GM12878 (cell line): ENCODE results near the gene COL8A2. TPM values are rescaled to one million over a fixed set of nuclear protein-coding genes. Genes with fewer than 3 reads are reported as not detected.

ENCODE experiments used
- ATAC-seq: fragments of 200-7000 bp; cut with Tn5 transposase; 3 replicates; pipeline ENCODE4 v1.9.1; 2020; ENCODE audit warnings: mild to moderate bottlenecking, moderate library complexity
- BruUV-seq: library from RNA; stranded (reverse); fragments of 400-500 nt; replicated peaks from 2 replicates; lab custom pipeline; 2021; lab: Mats Ljungman, UMichigan
- CTCF ChIA-PET: fragments of 300-600 bp; sonication (Branson Sonifier 250); formaldehyde crosslinking; extraction: SDS; loops from one replicate; lab custom pipeline; 2021; ENCODE audit warnings: inconsistent platforms; lab: Yijun Ruan, JAX
- POLR2A ChIA-PET: fragments of 350-600 bp; formaldehyde crosslinking; extraction: SDS; loops from one replicate; lab custom pipeline; 2021; ENCODE audit warnings: inconsistent platforms; lab: Charles Lee
- RAD21 ChIA-PET: fragments of 300-600 bp; sonication (Branson Sonifier 250); formaldehyde crosslinking; loops from one replicate; lab custom pipeline; 2023; ENCODE audit warnings: antibody characterized with exemption; ENCODE audit not compliant: unreplicated experiment; lab: Charles Lee
- SMC1A ChIA-PET: fragments of 300-600 bp; sonication (Branson Sonifier 250); formaldehyde crosslinking; loops from one replicate; lab custom pipeline; 2023; ENCODE audit not compliant: unreplicated experiment, uncharacterized antibody; lab: Charles Lee
- DNase-seq: peaks from one replicate; pipeline ENCODE4 v3.0.0-alpha.2; 2011; ENCODE audit warnings: low read depth, low spot score
- FAIRE-seq: peaks from 3 replicates; lab custom pipeline; 2011; peaks lifted over from hg19 to GRCh38; lab: Jason Lieb, UNC
- H2AFZ ChIP-seq: 2 replicates; pipeline ENCODE4 v1.6.0; 2011; ENCODE audit warnings: low read depth, low read length, control low read depth; ENCODE audit not compliant: control insufficient read depth
- H3K27ac ChIP-seq: 2 replicates; pipeline ENCODE4 v1.5.1; 2011; ENCODE audit warnings: control low read depth; ENCODE audit not compliant: control insufficient read depth, insufficient read depth
- H3K27me3 ChIP-seq, 2 experiments: replicated peaks in 1 of 2; 2 replicates each; pipeline versions ENCODE4 v1.6.0 to v1.6.1; 2011; ENCODE audit warnings: low read length in 1 of 2; ENCODE audit not compliant: control insufficient read depth in 2 of 2, insufficient read depth in 2 of 2
- H3K36me3 ChIP-seq, 2 experiments: 2 replicates each; pipeline ENCODE4 v1.5.1; 2011; ENCODE audit warnings: low read length in 1 of 2; ENCODE audit not compliant: control insufficient read depth in 2 of 2, insufficient read depth in 2 of 2
- H3K4me1 ChIP-seq: 2 replicates; pipeline ENCODE4 v1.6.1; 2011; ENCODE audit warnings: mild to moderate bottlenecking, low read length, moderate library complexity, mixed read lengths; ENCODE audit not compliant: control insufficient read depth, insufficient read depth
- H3K4me2 ChIP-seq: 2 replicates; pipeline ENCODE4 v1.6.0; 2011; ENCODE audit warnings: control low read depth; ENCODE audit not compliant: control insufficient read depth, insufficient read depth
- H3K4me3 ChIP-seq: fragments of 200-600 bp; sonication (generic); 2 replicates; pipeline ENCODE4 v1.5.1; 2016
- H3K79me2 ChIP-seq: 2 replicates; pipeline ENCODE4 v1.6.0; 2011; ENCODE audit warnings: low read length; ENCODE audit not compliant: control insufficient read depth, insufficient read depth
- H3K9ac ChIP-seq: 2 replicates; pipeline ENCODE4 v1.8.0; 2011; ENCODE audit warnings: low read length, control low read depth, mixed read lengths; ENCODE audit not compliant: control insufficient read depth, insufficient read depth
- H3K9me3 ChIP-seq: replicated peaks from 3 replicates; pipeline ENCODE4 v1.5.1; 2011; ENCODE audit warnings: mild to moderate bottlenecking, low read length; ENCODE audit not compliant: control insufficient read depth, insufficient read depth
- H4K20me1 ChIP-seq: 2 replicates; pipeline ENCODE4 v1.6.0; 2011; ENCODE audit not compliant: control insufficient read depth, insufficient read depth
- DPF2 ChIP-seq: fragments of 450-650 bp; IDR thresholded peaks from 2 replicates; pipeline ENCODE4 v1.6.1; 2017; ENCODE audit warnings: mild to moderate bottlenecking
- E4F1 ChIP-seq: fragments of 450-650 bp; IDR thresholded peaks from 2 replicates; pipeline ENCODE4 v1.6.1; 2018; ENCODE audit warnings: borderline replicate concordance, mild to moderate bottlenecking; ENCODE audit not compliant: partially characterized antibody
- EZH2 ChIP-seq: IDR thresholded peaks from 2 replicates; pipeline ENCODE4 v1.6.1; 2012; ENCODE audit warnings: low read depth, mild to moderate bottlenecking, control low read depth, inconsistent platforms, low read length, borderline replicate concordance; ENCODE audit not compliant: control insufficient read depth
- HDAC6 ChIP-seq: fragments of 200-600 bp; sonication (generic); IDR thresholded peaks from one replicate; pipeline ENCODE4 v1.8.0; 2017; ENCODE audit warnings: antibody characterized with exemption; ENCODE audit not compliant: unreplicated experiment
- IRF4 ChIP-seq: IDR thresholded peaks from 2 replicates; pipeline ENCODE4 v1.6.1; 2011; ENCODE audit warnings: low read depth, low read length
- MEF2B ChIP-seq: fragments of 450-650 bp; IDR thresholded peaks from 2 replicates; pipeline ENCODE4 v1.6.1; 2018; ENCODE audit warnings: mild to moderate bottlenecking, moderate library complexity; ENCODE audit not compliant: partially characterized antibody, poor library complexity, severe bottlenecking
- MYB ChIP-seq: fragments of 150-350 bp; IDR thresholded peaks from 2 replicates; pipeline ENCODE4 v1.6.1; 2014; ENCODE audit warnings: mild to moderate bottlenecking, low read depth, low read length, borderline replicate concordance
- NR2C1 ChIP-seq: fragments of 450-650 bp; IDR thresholded peaks from 2 replicates; pipeline ENCODE4 v1.6.1; 2017; ENCODE audit warnings: antibody characterized with exemption, mild to moderate bottlenecking, moderate library complexity
- NR2C2 ChIP-seq: IDR thresholded peaks from 2 replicates; pipeline ENCODE4 v1.6.1; 2011; ENCODE audit warnings: borderline replicate concordance, low read depth; ENCODE audit not compliant: control insufficient read depth, insufficient read length
- NRF1 ChIP-seq: conservative IDR thresholded peaks from 2 replicates; pipeline ENCODE4 v1.6.1; 2011; ENCODE audit warnings: mild to moderate bottlenecking, low read depth, low read length, improper control_type of control experiment
- POLR2A ChIP-seq: IDR thresholded peaks from 2 replicates; pipeline ENCODE4 v1.6.1; 2011; ENCODE audit warnings: low read depth, mild to moderate bottlenecking, low read length
- SRF ChIP-seq, 2 experiments: IDR thresholded peaks; 2 replicates each; pipeline ENCODE4 v1.6.1; 2011; ENCODE audit warnings: low read depth in 2 of 2, low read length in 2 of 2, mild to moderate bottlenecking in 1 of 2, moderate library complexity in 1 of 2
- STAT1 ChIP-seq: fragments of 450-650 bp; conservative IDR thresholded peaks from 2 replicates; pipeline ENCODE4 v1.6.1; 2014; ENCODE audit warnings: antibody characterized with exemption, mild to moderate bottlenecking
- STAT3 ChIP-seq: IDR thresholded peaks from 2 replicates; pipeline ENCODE4 v1.6.1; 2011; ENCODE audit warnings: low read depth, low read length, improper control_type of control experiment
- TCF3 ChIP-seq: IDR thresholded peaks from 2 replicates; pipeline ENCODE4 v1.6.1; 2012; ENCODE audit warnings: low read depth, mild to moderate bottlenecking, low read length, borderline replicate concordance; ENCODE audit not compliant: insufficient read depth
- ZNF24 ChIP-seq: fragments of 450-650 bp; IDR thresholded peaks from 2 replicates; pipeline ENCODE4 v1.6.1; 2017; ENCODE audit warnings: antibody characterized with exemption, mild to moderate bottlenecking
- WGBS: methylation state at CpG from one replicate; pipeline ENCODE4 v1.1.6; 2016; ENCODE audit warnings: low lambda C conversion rate; ENCODE audit not compliant: insufficient replicate concordance, insufficient coverage; ENCODE audit errors: missing lambda C conversion rate; 5-methylcytosine and 5-hydroxymethylcytosine counted together
- in situ Hi-C: fragments of 300-500 bp; cut with MboI; formaldehyde crosslinking; loops from 9 replicates; pipeline ENCODE4 v1.14.3; 2018; ENCODE audit warnings: mixed read lengths
- intact Hi-C: fragments of 100-400 bp; cut with micrococcal nuclease; formaldehyde crosslinking; loops from one replicate; pipeline ENCODE4 v1.14.2; 2022; ENCODE audit not compliant: unreplicated experiment
- polyA plus RNA-seq, 11 experiments: library from polyadenylated mRNA; depleted of rRNA in 4 of 11; unstranded in 6 of 11; stranded (reverse) in 5 of 11; fragments of >200 nt; fragmentation: Nextera tagmentation in 4 of 11; fragmentation: Illumina TruSeq in 1 of 11; extraction: Ambion mirVana in 4 of 11; extraction: Trizol in 1 of 11; gene quantifications; 1 replicate in 1 of 11; 2 replicates in 10 of 11; pipeline versions ENCODE4 v1.2.1 to v1.2.3, GENCODE V29; 2011 to 2016; ENCODE audit warnings: inconsistent platforms in 2 of 11, missing spikeins in 2 of 11, low read depth in 1 of 11
- total RNA-seq, 4 experiments: library from RNA; depleted of rRNA in 3 of 4; stranded (reverse); fragments of >200 nt in 3 of 4; fragmentation: Illumina TruSeq in 1 of 4; extraction: Trizol in 1 of 4; gene quantifications; 2 replicates each; pipeline versions ENCODE4 v1.2.1 to v1.2.3, GENCODE V29; 2013 to 2021

COL8A2 gene
- total and polyA plus RNA-seq, 10 of the 15 experiments (the other 5 are each of a cell fraction or from before 2014, with no cell fraction given), result 0.01 TPM; not detected in 9

GRCh38 chr1:36115931-36116330, 9.1 kb downstream of the COL8A2 start:
- DNase-seq (no peak), FAIRE-seq (no peak), ATAC-seq (peak; percentile 41)
- Histone ChIP-seq H2AFZ (no peak overlapping the region), H3K27me3 (no peaks in the 10 kb centered on the region; a peak in 2 of 4 replicates), H3K9ac (no peak overlapping the region), H3K4me2 (no peak overlapping the region), H3K9me3 (no peaks in the 10 kb centered on the region), H3K4me1 (no peaks in the 10 kb centered on the region), H3K4me3 (no peak overlapping the region), H3K36me3 (no peaks in the 10 kb centered on the region), H3K79me2 (no peaks in the 10 kb centered on the region), H3K27ac (no peak overlapping the region), H4K20me1 (no peaks in the 10 kb centered on the region)
- no peak for TF ChIP-seq IRF4
- TF ChIP-seq NRF1, result no peak
- no peak for TF ChIP-seq DPF2
- TF ChIP-seq E4F1, result no peak
- no peak for TF ChIP-seq NR2C2
- no peak for TF ChIP-seq POLR2A
- no peak for TF ChIP-seq MEF2B
- no peak for TF ChIP-seq TCF3
- no peak for TF ChIP-seq ZNF24
- no peak for TF ChIP-seq SRF (IDR thresholded peaks at IDR 0.05; ENCODE audit: low read depth in 2 of 2, low read length in 2 of 2)
- no peak for TF ChIP-seq STAT1
- no peak for TF ChIP-seq MYB
- TF ChIP-seq NR2C1, result no peak
- no peak for TF ChIP-seq HDAC6
- TF ChIP-seq STAT3, result no peak
- no peak for TF ChIP-seq EZH2
- ChIA-PET POLR2A (no interaction called here), RAD21 (no interaction called here), CTCF (interaction anchor here (1.1 kb wide), 1 partner anchor 18 kb away, joined by 3 read pairs; no protein-coding TSS in a partner anchor), SMC1A (no interaction called here)
- WGBS, result 41% methylated on average over 4 of the region's 5 CpGs
- no TSS peak for BruUV-seq
- intact Hi-C loops, result no loop called here
- in situ Hi-C loops, result no loop called here
